Right atrium auricular region (tissue), 2 donors: ENCODE results near the gene CUBN. TPM values are rescaled to one million over a fixed set of nuclear protein-coding genes. Genes with fewer than 3 reads are reported as not detected.
A peak's percentile ranks its signal among the peaks of the same experiment; 100 is the strongest.

Experiments
- DNase-seq: peaks from one replicate; pipeline ENCODE4 v3.0.0-alpha.2; 2019; ENCODE audit warnings: low spot score
- H3K27ac ChIP-seq, 2 donors: fragments of 200-600 bp; sonication (generic); 1 replicate in 1 of 2; 2 replicates in 1 of 2; pipeline ENCODE4 v1.5.1; 2016 to 2019
- H3K27me3 ChIP-seq, 2 donors: fragments of 200-600 bp; sonication (generic); one replicate each; pipeline versions ENCODE4 v1.5.1 to v1.6.0; 2017 to 2019
- H3K36me3 ChIP-seq: fragments of 200-600 bp; sonication (generic); one replicate; pipeline ENCODE4 v1.5.1; 2016
- H3K4me1 ChIP-seq, 2 donors: fragments of 200-600 bp; sonication (generic); one replicate each; pipeline versions ENCODE4 v1.5.1 to v1.6.0; 2017 to 2019
- H3K4me3 ChIP-seq, 2 donors: fragments of 200-600 bp; sonication (generic); 1 replicate in 1 of 2; 2 replicates in 1 of 2; pipeline ENCODE4 v1.5.1; 2017 to 2019; ENCODE audit warnings: mild to moderate bottlenecking in 1 of 2, moderate library complexity in 1 of 2
- H3K9me3 ChIP-seq, 2 donors: fragments of 200-600 bp; sonication (generic); one replicate each; pipeline ENCODE4 v1.5.1; 2019
- CTCF ChIP-seq, 2 donors: fragments of 200-600 bp; sonication (generic); IDR thresholded peaks; one replicate each; pipeline ENCODE4 v1.5.1; 2019; ENCODE audit warnings: antibody characterized with exemption in 2 of 2
- total RNA-seq, 2 donors: library from RNA; depleted of rRNA; stranded (reverse); fragments of >200 nt; gene quantifications; one replicate each; pipeline ENCODE4 v1.1.0, GENCODE V29; 2016

CUBN gene
- total RNA-seq, 2 donors from 2014 or later = 0.15 to 0.94 TPM

- DNase-seq = no peak
- no peak for TF ChIP-seq CTCF (IDR thresholded peaks at IDR 0.05)
- H3K4me3 ChIP-seq = no peak overlapping the region
- no peaks in the 10 kb centered on the region for H3K36me3 ChIP-seq
- H3K27me3 ChIP-seq = no peaks in the 10 kb centered on the region
- H3K27ac ChIP-seq = no peak overlapping the region
- H3K9me3 ChIP-seq = no peaks in the 10 kb centered on the region
- peaks cover 0 to 24% of the 10 kb centered on the region in 2 donors for H3K4me1 ChIP-seq
These were observed 95.9 kb downstream of the CUBN start for GRCh38 chr10:17033529-17034260.

- H3K4me3 ChIP-seq = no peak overlapping the region
- peaks cover 0 to 30% of the 10 kb centered on the region in 2 donors for H3K4me1 ChIP-seq
- H3K9me3 ChIP-seq = no peaks in the 10 kb centered on the region
- no peaks in the 10 kb centered on the region for H3K27me3 ChIP-seq
- no peak overlapping the region for H3K27ac ChIP-seq
- DNase-seq = no peak
- no peaks in the 10 kb centered on the region for H3K36me3 ChIP-seq
- TF ChIP-seq CTCF (IDR thresholded peaks at IDR 0.05) = no peak
These were observed 97.7 kb downstream of the CUBN start for GRCh38 chr10:17031637-17032635.

GRCh38 chr10:17029581-17030271 lies 99.9 kb downstream of the CUBN start:
- Histone ChIP-seq H3K27ac (peak overlapping the region; percentile 43 to 67), H3K9me3 (no peaks in the 10 kb centered on the region), H3K4me1 (peaks cover 0 to 49% of the 10 kb centered on the region in 2 donors), H3K27me3 (no peaks in the 10 kb centered on the region), H3K4me3 (no peak overlapping the region), H3K36me3 (no peaks in the 10 kb centered on the region)
- TF ChIP-seq CTCF (IDR thresholded peaks at IDR 0.05) = no peak
- peak; percentile 89 for DNase-seq

- Histone ChIP-seq H3K27ac (peak overlapping the region in 1 of 2 donors; percentile 67), H3K27me3 (no peaks in the 10 kb centered on the region), H3K4me1 (peaks cover 0 to 54% of the 10 kb centered on the region in 2 donors), H3K9me3 (no peaks in the 10 kb centered on the region), H3K4me3 (no peak overlapping the region), H3K36me3 (no peaks in the 10 kb centered on the region)
- no peak for DNase-seq
- TF ChIP-seq CTCF (IDR thresholded peaks at IDR 0.05) = no peak
These were observed 100.4 kb downstream of the CUBN start for GRCh38 chr10:17029239-17029580.

GRCh38 chr10:17028798-17029197 lies 100.8 kb downstream of the CUBN start:
- no peak for TF ChIP-seq CTCF (IDR thresholded peaks at IDR 0.05)
- no peaks in the 10 kb centered on the region for H3K27me3 ChIP-seq
- H3K4me3 ChIP-seq = no peak overlapping the region
- peak overlapping the region in 1 of 2 donors; percentile 67 for H3K27ac ChIP-seq
- no peak for DNase-seq
- no peaks in the 10 kb centered on the region for H3K9me3 ChIP-seq
- H3K4me1 ChIP-seq = peaks cover 0 to 58% of the 10 kb centered on the region in 2 donors
- no peaks in the 10 kb centered on the region for H3K36me3 ChIP-seq
